Measurements from ENCODE around the gene IGF2BP3. TPM values are rescaled to one million over a fixed set of nuclear protein-coding genes. Genes with fewer than 3 reads are reported as not detected.

The IGF2BP3 gene
- total RNA-seq, 1 experiment from 2014 or later: 75.3 TPM

- no peaks in the 10 kb centered on the region for H3K9me3 ChIP-seq (ENCODE audit: low read depth, low read length, poor library complexity, severe bottlenecking)
- no peaks in the 10 kb centered on the region for H3K27me3 ChIP-seq (replicated peaks; ENCODE audit: insufficient read depth, low read depth, low read length, poor library complexity)
- H3K36me3 ChIP-seq (ENCODE audit: insufficient read depth, low read length, poor library complexity, severe bottlenecking): peaks cover 4% of the 10 kb centered on the region
- intact Hi-C loops (cut with micrococcal nuclease; ENCODE audit: unreplicated experiment): loop anchor here (5.0 kb wide), 1 partner anchor 165 kb away; no protein-coding TSS in a partner anchor
- H3K4me1 ChIP-seq (ENCODE audit: insufficient read depth, low read length, poor library complexity, severe bottlenecking): peaks cover 4% of the 10 kb centered on the region
- no peak overlapping the region for H3K4me3 ChIP-seq (ENCODE audit: low read depth, low read length, poor library complexity, severe bottlenecking)
- DNase-seq (ENCODE audit: low spot score): peak; percentile 54
- POLR2A ChIA-PET (ENCODE audit: low non-redundant PET): interaction anchor here (0.6 kb wide), 1 partner anchor 8 kb away, joined by 4 read pairs; no protein-coding TSS in a partner anchor
- H3K27ac ChIP-seq (ENCODE audit: low read depth, low read length, poor library complexity, severe bottlenecking): no peak overlapping the region
- BruUV-seq (replicated peaks): no TSS peak
- peak; percentile 60 for TF ChIP-seq CTCF (conservative IDR thresholded peaks at IDR 0.05; ENCODE audit: low read depth, low read length)
- TF ChIP-seq EZH2 (IDR thresholded peaks at IDR 0.05; ENCODE audit: borderline replicate concordance, low read depth, low read length, poor library complexity, severe bottlenecking): no peak
- CTCF ChIA-PET: interaction anchor here (0.6 to 1.6 kb wide), 5 partner anchors 8 to 189 kb away, joined by 3 to 5 read pairs (median 4); no protein-coding TSS in a partner anchor
Observed at GRCh38 chr7:23357190-23358093, 112.8 kb downstream of the IGF2BP3 start.

- no peak for DNase-seq (ENCODE audit: low spot score)
- TF ChIP-seq EZH2 (IDR thresholded peaks at IDR 0.05; ENCODE audit: borderline replicate concordance, low read depth, low read length, poor library complexity, severe bottlenecking) (no peak), CTCF (conservative IDR thresholded peaks at IDR 0.05; ENCODE audit: low read depth, low read length) (no peak)
- ChIA-PET POLR2A (ENCODE audit: low non-redundant PET) (no interaction called here), CTCF (no interaction called here)
- peaks cover 8% of the 10 kb centered on the region for H3K4me1 ChIP-seq (ENCODE audit: insufficient read depth, low read length, poor library complexity, severe bottlenecking)
- intact Hi-C loops (cut with micrococcal nuclease; ENCODE audit: unreplicated experiment): loop anchor here (5.0 kb wide), 1 partner anchor 166 kb away; no protein-coding TSS in a partner anchor
- H3K9me3 ChIP-seq (ENCODE audit: low read depth, low read length, poor library complexity, severe bottlenecking): no peaks in the 10 kb centered on the region
- no peak overlapping the region for H3K27ac ChIP-seq (ENCODE audit: low read depth, low read length, poor library complexity, severe bottlenecking)
- no peak overlapping the region for H3K4me3 ChIP-seq (ENCODE audit: low read depth, low read length, poor library complexity, severe bottlenecking)
- H3K36me3 ChIP-seq (ENCODE audit: insufficient read depth, low read length, poor library complexity, severe bottlenecking): peaks cover 4% of the 10 kb centered on the region
- no TSS peak for BruUV-seq (replicated peaks)
- H3K27me3 ChIP-seq (replicated peaks; ENCODE audit: insufficient read depth, low read depth, low read length, poor library complexity): no peaks in the 10 kb centered on the region
Observed at GRCh38 chr7:23356726-23357125, 113.6 kb downstream of the IGF2BP3 start.

GRCh38 chr7:23356168-23356567 is 114.1 kb downstream of the IGF2BP3 start:
- no peaks in the 10 kb centered on the region for H3K9me3 ChIP-seq (ENCODE audit: low read depth, low read length, poor library complexity, severe bottlenecking)
- H3K4me1 ChIP-seq (ENCODE audit: insufficient read depth, low read length, poor library complexity, severe bottlenecking): peaks cover 13% of the 10 kb centered on the region
- CTCF ChIA-PET: no interaction called here
- no peak overlapping the region for H3K27ac ChIP-seq (ENCODE audit: low read depth, low read length, poor library complexity, severe bottlenecking)
- H3K27me3 ChIP-seq (replicated peaks; ENCODE audit: insufficient read depth, low read depth, low read length, poor library complexity): no peaks in the 10 kb centered on the region
- TF ChIP-seq CTCF (conservative IDR thresholded peaks at IDR 0.05; ENCODE audit: low read depth, low read length): no peak
- TF ChIP-seq EZH2 (IDR thresholded peaks at IDR 0.05; ENCODE audit: borderline replicate concordance, low read depth, low read length, poor library complexity, severe bottlenecking): no peak
- POLR2A ChIA-PET (ENCODE audit: low non-redundant PET): no interaction called here
- BruUV-seq (replicated peaks): no TSS peak
- no peak for DNase-seq (ENCODE audit: low spot score)
- intact Hi-C loops (cut with micrococcal nuclease; ENCODE audit: unreplicated experiment): loop anchor here (5.0 kb wide), 1 partner anchor 166 kb away; no protein-coding TSS in a partner anchor
- no peaks in the 10 kb centered on the region for H3K36me3 ChIP-seq (ENCODE audit: insufficient read depth, low read length, poor library complexity, severe bottlenecking)
- H3K4me3 ChIP-seq (ENCODE audit: low read depth, low read length, poor library complexity, severe bottlenecking): no peak overlapping the region
